Measurements from ENCODE around the gene YTHDF1. TPM values are rescaled to one million over a fixed set of nuclear protein-coding genes. Genes with fewer than 3 reads are reported as not detected.

The YTHDF1 gene
- total and polyA plus RNA-seq, 8 donors: 17.8 to 41.1 (median 22.4) TPM

- Histone ChIP-seq H3K4me3 (no peak overlapping the region), H3K27ac (no peak overlapping the region), H3K4me1 (peaks cover 0 to 54% (median 29%) of the 10 kb centered on the region in 4 donors), H3K36me3 (peaks cover 65 to 100% (median 98%) of the 10 kb centered on the region in 4 donors), H3K9me3 (no peaks in the 10 kb centered on the region), H3K27me3 (no peaks in the 10 kb centered on the region)
- WGBS, 5 donors: 85 to 93% (median 90%) methylated on average over 5 of the region's 5 CpGs
- intact Hi-C loops (cut with DNase I; ENCODE audit: low total_unique reads): no loop called here
- no peak for DNase-seq
- no peak for TF ChIP-seq EP300 (IDR thresholded peaks at IDR 0.05)
- no peak for TF ChIP-seq POLR2A (IDR thresholded peaks at IDR 0.05)
- TF ChIP-seq POLR2AphosphoS5 (IDR thresholded peaks at IDR 0.05): no peak
Measured at GRCh38 chr20:63204362-63204761, 11.6 kb downstream of the YTHDF1 start.

- Histone ChIP-seq H3K36me3 (peaks cover 61 to 90% (median 85%) of the 10 kb centered on the region in 4 donors), H3K9me3 (no peaks in the 10 kb centered on the region), H3K4me1 (peaks cover 0 to 54% (median 33%) of the 10 kb centered on the region in 4 donors), H3K4me3 (no peak overlapping the region), H3K27me3 (no peaks in the 10 kb centered on the region), H3K27ac (no peak overlapping the region)
- no peak for DNase-seq
- 91 to 95% (median 94%) methylated on average over 19 to 29 of the region's 29 CpGs for WGBS, 5 donors
- TF ChIP-seq, protein P1, sequence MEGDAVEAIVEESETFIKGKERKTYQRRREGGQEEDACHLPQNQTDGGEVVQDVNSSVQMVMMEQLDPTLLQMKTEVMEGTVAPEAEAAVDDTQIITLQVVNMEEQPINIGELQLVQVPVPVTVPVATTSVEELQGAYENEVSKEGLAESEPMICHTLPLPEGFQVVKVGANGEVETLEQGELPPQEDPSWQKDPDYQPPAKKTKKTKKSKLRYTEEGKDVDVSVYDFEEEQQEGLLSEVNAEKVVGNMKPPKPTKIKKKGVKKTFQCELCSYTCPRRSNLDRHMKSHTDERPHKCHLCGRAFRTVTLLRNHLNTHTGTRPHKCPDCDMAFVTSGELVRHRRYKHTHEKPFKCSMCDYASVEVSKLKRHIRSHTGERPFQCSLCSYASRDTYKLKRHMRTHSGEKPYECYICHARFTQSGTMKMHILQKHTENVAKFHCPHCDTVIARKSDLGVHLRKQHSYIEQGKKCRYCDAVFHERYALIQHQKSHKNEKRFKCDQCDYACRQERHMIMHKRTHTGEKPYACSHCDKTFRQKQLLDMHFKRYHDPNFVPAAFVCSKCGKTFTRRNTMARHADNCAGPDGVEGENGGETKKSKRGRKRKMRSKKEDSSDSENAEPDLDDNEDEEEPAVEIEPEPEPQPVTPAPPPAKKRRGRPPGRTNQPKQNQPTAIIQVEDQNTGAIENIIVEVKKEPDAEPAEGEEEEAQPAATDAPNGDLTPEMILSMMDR (IDR thresholded peaks at IDR 0.05): no peak
- no peak for TF ChIP-seq POLR2AphosphoS5 (IDR thresholded peaks at IDR 0.05)
- TF ChIP-seq EP300 (IDR thresholded peaks at IDR 0.05): no peak
- no peak for TF ChIP-seq POLR2A (IDR thresholded peaks at IDR 0.05)
- intact Hi-C loops (cut with DNase I; ENCODE audit: low total_unique reads): no loop called here
Measured at GRCh38 chr20:63202811-63203526, 13.0 kb downstream of the YTHDF1 start.

GRCh38 chr20:63202021-63202420, 13.9 kb downstream of the YTHDF1 start:
- WGBS, 5 donors: 87 to 94% (median 91%) methylated on average over 17 of the region's 17 CpGs
- DNase-seq: no peak
- Histone ChIP-seq H3K27me3 (no peaks in the 10 kb centered on the region), H3K4me1 (peaks cover 3 to 55% (median 36%) of the 10 kb centered on the region in 4 donors), H3K36me3 (peaks cover 55 to 86% (median 85%) of the 10 kb centered on the region in 4 donors), H3K4me3 (no peak overlapping the region), H3K9me3 (no peaks in the 10 kb centered on the region), H3K27ac (no peak overlapping the region)
- intact Hi-C loops (cut with DNase I; ENCODE audit: low total_unique reads): no loop called here
- TF ChIP-seq POLR2A (IDR thresholded peaks at IDR 0.05): no peak
- no peak for TF ChIP-seq EP300 (IDR thresholded peaks at IDR 0.05)
- TF ChIP-seq POLR2AphosphoS5 (IDR thresholded peaks at IDR 0.05): no peak
- TF ChIP-seq, protein P1 (IDR thresholded peaks at IDR 0.05): no peak

DNA sequence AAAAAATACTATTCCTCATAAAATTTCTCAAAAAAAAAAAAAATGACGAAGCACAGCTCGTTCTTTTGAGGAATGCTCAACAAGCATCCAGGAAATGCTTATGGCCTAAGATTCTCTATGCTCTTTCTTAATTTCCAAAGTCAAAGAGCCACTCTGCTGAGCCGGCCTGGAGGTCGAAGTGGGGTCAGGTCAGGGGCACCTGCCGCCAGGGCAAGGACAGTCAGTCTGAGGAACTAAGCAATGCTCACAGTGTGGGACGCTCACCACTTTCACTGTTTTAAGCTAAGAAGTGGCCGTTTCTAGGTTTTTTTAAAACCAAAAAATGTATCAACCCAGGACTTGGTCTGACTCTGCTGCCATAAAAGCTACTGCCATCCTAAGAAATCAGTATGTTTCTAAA, 17.3 kb downstream of the YTHDF1 start:
- peaks cover 39 to 84% (median 76%) of the 10 kb centered on the region in 4 donors for H3K36me3 ChIP-seq
- 60 to 75% (median 68%) methylated on average over 7 of the region's 7 CpGs for WGBS, 5 donors

More for the DNA sequence above, 17.3 kb downstream of the YTHDF1 start:
- no peak overlapping the region for H3K27ac ChIP-seq
- H3K9me3 ChIP-seq: no peaks in the 10 kb centered on the region
- no peak for TF ChIP-seq POLR2AphosphoS5 (IDR thresholded peaks at IDR 0.05)
- no peak for TF ChIP-seq EP300 (IDR thresholded peaks at IDR 0.05)
- TF ChIP-seq, protein P1 (IDR thresholded peaks at IDR 0.05): no peak
- no peak for TF ChIP-seq POLR2A (IDR thresholded peaks at IDR 0.05)
- intact Hi-C loops (cut with DNase I; ENCODE audit: low total_unique reads): no loop called here
- DNase-seq: no peak
- H3K4me1 ChIP-seq: peaks cover 3 to 45% (median 31%) of the 10 kb centered on the region in 4 donors
- no peak overlapping the region for H3K4me3 ChIP-seq
- no peaks in the 10 kb centered on the region for H3K27me3 ChIP-seq
